GM20000 (cell line): ENCODE data around the gene NFATC1.

Source experiments
- DNase-seq: peaks from one replicate; pipeline ENCODE4 v3.0.0; 2012; ENCODE audit warnings: low spot score
- TF ChIP-seq, protein P1 (sequence below): IDR thresholded peaks from 2 replicates; pipeline ENCODE4 v1.5.1; 2012; ENCODE audit warnings: mild to moderate bottlenecking, control low read depth; ENCODE audit errors: extremely low read depth, missing control alignments

The NFATC1 gene

DNA sequence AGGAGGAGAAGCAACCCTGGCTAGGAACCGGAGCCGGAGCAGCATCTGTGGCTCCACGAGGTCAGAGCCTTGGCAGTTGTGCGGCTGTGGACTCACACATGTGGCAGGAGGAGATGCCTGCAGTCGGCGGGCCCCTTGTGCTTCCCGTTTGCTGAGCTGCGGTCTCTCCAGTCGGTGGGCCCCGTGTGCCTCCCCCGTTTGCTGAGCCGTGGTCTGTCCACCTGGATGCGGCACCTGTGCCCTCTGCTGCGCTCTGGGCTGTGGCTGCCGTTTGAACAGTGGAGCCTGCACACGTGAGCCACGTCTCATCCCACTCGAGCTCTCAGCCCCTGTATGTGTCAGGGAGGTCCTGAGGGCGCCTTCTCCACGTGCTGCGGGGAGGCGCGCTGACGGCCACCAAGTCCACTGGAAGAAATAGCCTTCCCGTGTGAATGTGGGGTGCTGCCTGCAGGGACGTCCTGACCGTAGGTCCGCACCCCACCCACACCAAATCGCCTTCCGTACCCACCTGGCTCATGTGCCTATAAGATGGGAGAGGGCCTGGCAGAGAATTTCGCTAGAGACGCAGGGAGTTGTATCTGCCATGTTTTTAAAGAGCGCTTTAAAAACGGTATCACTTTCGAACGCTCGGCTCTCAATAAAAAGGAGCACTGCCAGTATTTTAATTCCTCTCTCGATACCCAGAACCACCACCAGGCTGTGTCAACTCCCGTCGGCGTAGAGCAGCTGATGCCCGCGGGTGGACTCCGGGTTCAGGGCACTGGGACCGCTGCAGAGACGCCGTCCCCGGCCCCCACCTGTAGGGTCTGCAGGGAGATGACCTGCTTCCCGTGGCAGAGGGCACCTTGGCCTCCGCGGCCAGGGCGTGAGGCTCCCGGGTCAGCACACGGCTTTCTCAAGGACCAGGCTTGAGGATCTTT lies 117.0 kb downstream of the NFATC1 start:
- TF ChIP-seq, protein P1, sequence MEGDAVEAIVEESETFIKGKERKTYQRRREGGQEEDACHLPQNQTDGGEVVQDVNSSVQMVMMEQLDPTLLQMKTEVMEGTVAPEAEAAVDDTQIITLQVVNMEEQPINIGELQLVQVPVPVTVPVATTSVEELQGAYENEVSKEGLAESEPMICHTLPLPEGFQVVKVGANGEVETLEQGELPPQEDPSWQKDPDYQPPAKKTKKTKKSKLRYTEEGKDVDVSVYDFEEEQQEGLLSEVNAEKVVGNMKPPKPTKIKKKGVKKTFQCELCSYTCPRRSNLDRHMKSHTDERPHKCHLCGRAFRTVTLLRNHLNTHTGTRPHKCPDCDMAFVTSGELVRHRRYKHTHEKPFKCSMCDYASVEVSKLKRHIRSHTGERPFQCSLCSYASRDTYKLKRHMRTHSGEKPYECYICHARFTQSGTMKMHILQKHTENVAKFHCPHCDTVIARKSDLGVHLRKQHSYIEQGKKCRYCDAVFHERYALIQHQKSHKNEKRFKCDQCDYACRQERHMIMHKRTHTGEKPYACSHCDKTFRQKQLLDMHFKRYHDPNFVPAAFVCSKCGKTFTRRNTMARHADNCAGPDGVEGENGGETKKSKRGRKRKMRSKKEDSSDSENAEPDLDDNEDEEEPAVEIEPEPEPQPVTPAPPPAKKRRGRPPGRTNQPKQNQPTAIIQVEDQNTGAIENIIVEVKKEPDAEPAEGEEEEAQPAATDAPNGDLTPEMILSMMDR: no peak
- no peak for DNase-seq

DNA sequence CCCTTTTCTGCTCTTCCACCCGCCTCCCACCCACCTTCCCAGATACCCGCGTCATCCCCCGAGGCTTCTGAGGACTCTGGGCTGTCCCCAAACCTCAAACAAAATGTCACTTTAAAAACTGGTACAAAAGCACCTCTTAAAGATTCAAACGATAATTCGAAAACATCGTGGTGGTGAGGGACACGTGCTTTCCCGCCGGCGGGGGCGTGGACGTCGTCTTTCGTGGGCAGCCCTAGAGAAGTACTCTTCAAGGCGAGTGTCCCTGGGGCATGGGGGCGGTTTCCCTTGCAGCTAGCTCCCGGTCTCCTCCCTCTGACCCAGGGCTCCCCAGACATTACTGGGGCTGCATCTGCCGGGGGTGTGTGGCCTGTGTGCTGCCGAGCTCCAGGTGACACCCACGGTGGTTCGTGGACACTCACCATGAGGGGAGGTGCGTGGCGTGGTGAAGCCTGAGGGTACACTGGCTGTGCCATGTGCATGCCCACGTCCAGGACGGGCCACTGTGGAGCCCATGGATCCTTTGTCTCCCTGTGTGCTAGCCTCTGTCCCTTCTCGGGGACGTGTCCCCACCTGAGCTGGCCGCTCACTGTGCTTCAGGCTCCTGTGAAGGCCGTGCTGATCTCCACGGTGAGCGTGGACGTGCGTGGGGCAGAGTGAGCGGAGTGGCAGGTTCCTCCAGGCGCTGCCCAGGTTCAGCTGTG lies 117.8 kb downstream of the NFATC1 start:
- DNase-seq: no peak
- TF ChIP-seq, protein P1: no peak

DNA sequence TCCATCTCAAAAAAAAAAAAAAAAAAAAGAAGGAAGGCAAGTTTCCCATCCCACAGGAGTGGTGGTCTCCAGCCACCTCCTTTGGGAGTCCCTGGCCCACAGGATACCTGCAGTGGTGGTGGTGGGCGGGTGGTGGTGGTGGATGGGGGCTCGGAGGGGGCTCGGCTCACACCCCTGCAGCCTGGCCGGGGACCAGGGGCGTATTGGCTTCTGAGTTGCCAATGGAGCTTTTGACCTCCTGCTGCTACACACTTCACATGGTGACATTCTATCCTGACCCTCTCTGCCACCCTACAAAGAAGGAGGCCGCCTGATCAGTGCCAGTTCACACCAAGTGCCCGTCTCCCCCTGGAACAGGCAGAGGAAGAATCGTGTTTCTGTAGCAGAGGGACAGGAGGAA lies 119.6 kb downstream of the NFATC1 start:
- no peak for DNase-seq
- TF ChIP-seq, protein P1: no peak

DNA sequence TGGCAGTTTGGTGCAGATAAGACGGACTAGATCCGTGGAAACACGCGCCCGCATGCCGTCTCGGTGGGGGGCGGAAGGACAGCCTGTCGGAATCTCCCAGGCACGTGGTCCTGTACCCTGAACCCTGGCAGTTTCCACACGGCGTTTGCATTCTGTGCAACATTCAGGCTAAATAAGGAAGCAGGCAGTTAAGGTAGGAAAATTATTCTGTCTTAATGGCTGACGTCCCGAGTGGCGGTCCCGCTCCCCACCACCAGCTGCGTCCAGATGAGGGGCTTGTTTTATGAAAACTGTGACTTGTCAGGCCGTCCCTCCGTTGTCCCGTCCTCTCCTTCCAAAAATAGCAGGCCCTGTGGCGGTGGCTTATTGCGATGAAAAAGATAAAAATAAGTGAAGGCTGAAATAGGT lies 120.2 kb downstream of the NFATC1 start:
- TF ChIP-seq, protein P1: no peak
- DNase-seq: no peak

DNA sequence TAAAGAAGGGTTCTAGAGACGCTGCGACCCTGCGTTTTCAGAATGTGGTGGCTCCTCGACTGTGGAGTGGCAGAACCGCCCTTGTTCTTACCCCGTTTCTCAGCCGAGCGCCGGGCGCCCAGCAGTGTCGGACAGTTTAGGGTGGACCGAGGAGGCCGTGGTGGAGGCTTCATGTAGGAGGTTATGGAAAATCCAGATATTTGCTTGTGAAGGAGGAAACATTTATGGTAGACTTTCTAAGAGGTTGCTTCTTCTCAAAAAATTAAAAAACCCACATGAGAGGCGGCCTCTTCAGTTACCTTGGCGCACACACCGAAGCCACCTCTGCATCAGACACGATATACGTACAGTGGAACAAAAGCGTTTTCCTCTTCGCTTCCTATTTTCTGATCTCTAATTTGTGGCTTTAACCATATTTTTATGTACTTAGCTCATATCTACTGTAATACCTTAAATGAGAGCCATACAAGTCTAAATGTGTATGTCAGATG lies 120.8 kb downstream of the NFATC1 start:
- no peak for DNase-seq
- TF ChIP-seq, protein P1: no peak

DNA sequence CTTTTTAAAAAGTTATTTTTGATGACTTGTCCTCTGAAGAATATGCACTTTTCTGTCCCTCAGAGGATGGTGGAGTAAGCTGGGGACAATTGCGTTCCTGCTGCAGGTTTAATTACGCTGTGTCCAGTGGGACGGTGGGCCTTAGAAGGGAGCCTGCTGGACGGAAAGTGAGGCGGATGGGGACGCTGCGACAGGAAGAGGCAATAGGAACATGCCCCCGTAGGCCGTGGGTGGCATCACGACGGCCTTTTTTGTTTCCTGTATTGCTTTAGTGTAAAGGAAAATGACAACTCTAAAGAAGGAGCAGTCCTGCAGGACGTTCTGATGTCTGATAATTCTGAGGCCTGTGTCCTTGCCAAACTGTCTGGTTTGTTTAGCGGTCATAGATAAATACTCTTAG lies 121.6 kb downstream of the NFATC1 start:
- no peak for DNase-seq
- TF ChIP-seq, protein P1: no peak
